T1000 (cell line): ENCODE results near the gene MNDA.
"Not testable (repeated sequence)": the region's sequence is repeated elsewhere in the genome, so short reads cannot be mapped to it uniquely, and the experiment has no call there.

Experiments
- DNase-seq: peaks from one replicate; lab custom pipeline; 2025; ENCODE audit warnings: mixed read lengths; lab: John Stamatoyannopoulos, UW

The MNDA gene

DNA sequence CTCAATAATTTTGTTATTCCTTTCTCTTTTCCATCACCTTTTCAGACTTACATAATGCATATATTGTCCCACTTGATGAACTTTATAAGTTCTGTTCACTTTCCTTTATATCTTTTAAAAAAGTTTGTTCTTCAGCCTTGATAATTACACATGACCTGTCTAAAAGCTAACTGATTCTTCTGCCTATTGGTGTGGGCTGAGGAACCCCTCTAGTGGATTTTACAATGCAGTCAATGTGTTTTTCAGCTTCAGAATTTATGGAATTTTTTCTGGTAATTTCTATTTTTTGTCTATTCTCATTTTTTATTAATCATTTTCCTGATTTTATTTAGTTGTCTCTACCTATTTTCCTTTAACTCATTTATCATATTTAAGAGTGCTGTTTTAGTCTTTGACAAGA is 7.5 kb downstream of the MNDA start:
- no peak for DNase-seq

- no peak for DNase-seq
Observed at GRCh38 chr1:158839566-158839965, 8.4 kb downstream of the MNDA start.

- no peak for DNase-seq
Observed at GRCh38 chr1:158840236-158840635, 9.1 kb downstream of the MNDA start.

- no peak for DNase-seq
Observed at GRCh38 chr1:158864595-158864994, 33.4 kb downstream of the MNDA start.

GRCh38 chr1:158870438-158870837 is 39.3 kb downstream of the MNDA start:
- DNase-seq, result not testable (repeated sequence)

- DNase-seq, result no peak
Observed at GRCh38 chr1:158873141-158873540, 42.0 kb downstream of the MNDA start.

DNA sequence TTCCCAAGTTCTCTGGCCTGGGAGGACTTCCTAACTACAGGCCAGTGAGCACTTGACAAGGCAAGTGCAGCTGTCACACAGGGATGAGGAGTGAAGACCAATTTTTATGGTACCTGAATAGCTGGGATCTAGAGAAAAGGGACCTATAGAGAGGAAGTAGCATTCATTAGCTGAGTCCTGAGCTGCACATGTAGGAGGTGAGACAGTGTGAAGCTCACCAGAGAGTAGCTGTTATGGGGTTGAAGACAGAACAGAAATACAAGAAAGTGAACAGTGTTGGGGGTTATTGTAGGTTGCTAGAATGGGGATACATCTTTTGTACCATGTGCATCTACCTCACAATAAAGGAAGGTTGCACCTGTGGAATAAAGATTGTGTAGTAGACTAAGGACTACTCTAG is 62.5 kb downstream of the MNDA start:
- DNase-seq, result no peak

DNA sequence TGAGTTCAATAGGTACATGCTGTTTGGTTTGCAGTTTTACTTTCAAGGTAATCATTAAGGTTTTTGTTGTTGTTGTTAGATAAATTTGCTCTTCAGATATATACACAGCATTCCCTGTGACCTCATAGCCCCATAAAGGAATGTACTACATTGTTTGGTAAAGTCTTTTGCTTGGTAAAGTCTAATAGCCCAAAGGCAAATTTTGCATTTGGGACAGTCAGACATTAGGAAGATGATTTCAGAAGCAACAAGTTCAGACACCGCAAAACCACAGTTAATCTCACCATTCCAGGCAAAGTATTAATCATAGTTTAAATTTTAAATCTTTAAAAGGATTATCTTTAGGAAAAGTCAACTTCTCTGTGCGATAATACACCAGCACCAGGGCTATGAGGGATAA is 67.6 kb downstream of the MNDA start:
- DNase-seq, result no peak
